ENCODE measurements around the gene OCA2. TPM values are rescaled to one million over a fixed set of nuclear protein-coding genes. Genes with fewer than 3 reads are reported as not detected.

Gene OCA2
- total RNA-seq, 1 donor from 2014 or later, result not detected

DNA sequence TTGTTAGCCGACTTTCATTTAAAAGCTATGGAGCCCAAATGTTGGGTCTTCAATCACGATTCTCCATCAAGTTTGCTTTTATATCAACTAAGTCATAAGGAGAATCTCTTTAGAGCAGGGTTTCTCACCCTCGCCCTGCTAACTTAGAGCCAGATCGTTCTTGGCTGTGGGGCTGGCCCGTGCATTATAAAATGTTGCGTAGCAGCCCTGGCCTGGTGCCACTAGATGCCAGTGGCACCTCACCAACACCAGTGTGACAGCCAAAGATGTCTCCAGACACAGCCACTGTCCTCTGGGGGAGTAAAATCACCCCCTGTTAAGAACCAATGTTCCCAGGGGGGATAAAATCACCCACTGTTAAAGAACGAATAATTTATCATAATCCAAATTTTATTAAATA lies 226.1 kb downstream of the OCA2 start:
- intact Hi-C loops (cut with micrococcal nuclease), result no loop called here

DNA sequence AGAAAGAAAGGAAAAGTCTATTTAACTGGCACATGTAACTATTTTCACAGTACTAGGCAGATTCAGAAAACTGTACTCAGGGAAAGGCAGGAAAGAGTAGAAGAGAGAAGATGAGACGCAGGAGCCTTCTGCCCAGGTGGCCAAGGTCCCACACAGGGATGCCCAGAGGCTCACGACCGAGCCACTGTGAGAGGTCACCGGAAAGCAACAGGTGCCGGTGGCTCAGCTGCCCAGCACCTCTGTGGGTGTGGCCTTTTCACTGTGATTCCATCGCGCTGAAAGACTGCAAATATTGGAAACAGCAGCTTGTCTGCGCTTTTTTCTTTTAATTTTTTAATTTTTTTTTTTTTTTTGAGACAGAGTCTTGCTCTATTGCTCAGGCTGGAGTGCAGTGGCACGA lies 226.8 kb downstream of the OCA2 start:
- intact Hi-C loops (cut with micrococcal nuclease), result no loop called here

DNA sequence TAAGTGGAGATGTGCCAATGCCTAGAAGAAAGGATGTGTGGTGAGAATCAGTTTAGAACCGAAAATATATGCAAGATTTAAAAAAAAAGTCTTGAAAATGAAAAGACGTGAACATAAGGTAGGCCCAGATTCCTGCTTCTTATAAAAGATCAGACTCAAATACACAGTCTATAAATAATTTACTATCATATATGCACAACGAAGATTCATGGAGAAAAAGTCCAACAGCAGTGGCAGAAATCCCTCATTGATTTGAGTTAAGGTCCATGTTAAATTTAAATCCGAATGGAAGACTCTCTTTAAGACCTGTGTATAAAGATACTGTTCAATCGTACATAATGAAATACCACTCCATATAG lies 227.2 kb downstream of the OCA2 start:
- intact Hi-C loops (cut with micrococcal nuclease), result no loop called here

DNA sequence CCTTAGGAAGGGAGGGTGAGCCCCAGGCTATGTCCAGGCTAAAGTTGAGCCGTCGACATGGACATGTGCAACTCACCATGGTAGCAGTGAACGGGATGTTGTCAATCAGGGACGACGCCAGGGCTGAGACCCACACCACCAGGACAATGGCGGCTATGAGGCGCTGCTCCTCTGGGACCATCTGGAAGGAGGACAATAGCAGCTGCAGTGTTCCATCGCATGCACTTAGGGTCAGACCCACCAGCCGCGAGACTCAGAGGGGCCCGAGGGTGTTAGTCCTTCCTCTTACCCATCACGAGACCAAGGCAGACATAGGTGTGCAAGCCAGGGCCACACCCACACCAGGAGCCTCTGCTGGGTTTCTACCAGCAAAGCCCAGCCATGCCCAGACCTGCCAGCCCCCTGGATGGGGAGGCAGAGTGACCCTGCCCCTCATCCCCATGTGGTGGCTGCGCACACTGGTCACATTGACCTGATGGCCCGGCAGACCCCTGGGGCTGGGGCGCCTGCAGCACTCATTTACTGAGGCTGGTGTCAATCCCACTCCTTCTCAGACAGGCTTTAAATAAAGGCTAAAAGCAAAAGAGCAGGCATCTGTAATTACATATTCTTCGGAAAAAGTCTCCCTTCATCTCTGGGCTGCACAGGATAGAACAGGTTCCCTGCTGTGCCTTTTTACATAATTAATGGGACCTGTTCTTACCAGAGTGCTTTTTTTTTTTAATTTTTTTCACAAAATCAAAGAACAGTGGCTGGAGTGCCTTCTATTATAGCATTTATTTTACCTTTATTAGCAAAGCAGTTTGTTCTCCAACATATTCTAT lies 227.8 kb downstream of the OCA2 start:
- intact Hi-C loops (cut with micrococcal nuclease), result no loop called here

DNA sequence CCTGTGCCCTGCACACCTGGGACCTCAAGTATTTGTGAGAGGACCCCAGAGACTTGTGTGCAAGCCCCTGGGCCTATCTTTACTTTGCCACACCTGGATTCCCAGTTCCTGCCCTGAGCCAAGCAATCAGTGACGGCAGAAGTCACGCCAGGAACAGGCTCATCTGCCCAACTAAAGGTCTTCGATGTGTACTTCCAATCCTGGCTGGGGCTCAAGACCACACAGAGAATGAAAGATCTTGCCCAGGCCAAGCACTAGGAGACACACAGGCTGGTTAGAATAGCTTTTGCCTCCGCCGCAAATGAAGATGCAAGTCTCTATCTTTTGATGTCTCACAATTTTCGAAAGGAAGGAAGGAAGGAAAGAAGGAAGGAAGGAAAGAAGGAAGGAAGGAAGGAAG lies 228.8 kb downstream of the OCA2 start:
- intact Hi-C loops (cut with micrococcal nuclease), result no loop called here

DNA sequence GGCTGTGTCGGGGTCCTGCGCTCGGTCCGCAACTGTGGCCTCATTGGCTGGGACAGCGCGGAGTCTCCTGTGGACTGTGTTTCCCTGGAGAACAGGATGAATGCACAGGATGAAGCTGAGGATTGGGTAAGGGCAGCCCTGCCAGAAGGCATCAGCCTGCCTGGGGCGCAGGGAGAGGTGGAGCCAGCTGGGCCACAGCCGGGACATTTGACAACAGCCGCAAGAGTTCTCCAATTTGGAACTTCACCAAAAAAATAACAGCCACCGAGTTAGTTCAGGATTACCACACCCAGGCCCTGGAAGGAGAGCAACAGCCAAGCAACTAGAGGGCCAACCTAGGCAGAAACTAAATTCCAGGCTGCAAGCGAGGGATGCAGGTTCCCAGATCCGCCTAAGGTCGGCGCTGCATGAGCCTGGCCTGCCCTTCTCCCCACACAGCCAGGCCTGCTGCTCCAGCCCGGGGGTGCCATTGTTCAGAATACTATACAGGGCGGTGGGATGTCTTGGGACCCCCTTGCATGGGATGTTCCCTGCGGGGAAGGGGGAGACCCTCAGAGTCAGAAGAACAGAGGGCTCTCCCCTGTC lies 229.3 kb downstream of the OCA2 start:
- intact Hi-C loops (cut with micrococcal nuclease), result no loop called here

DNA sequence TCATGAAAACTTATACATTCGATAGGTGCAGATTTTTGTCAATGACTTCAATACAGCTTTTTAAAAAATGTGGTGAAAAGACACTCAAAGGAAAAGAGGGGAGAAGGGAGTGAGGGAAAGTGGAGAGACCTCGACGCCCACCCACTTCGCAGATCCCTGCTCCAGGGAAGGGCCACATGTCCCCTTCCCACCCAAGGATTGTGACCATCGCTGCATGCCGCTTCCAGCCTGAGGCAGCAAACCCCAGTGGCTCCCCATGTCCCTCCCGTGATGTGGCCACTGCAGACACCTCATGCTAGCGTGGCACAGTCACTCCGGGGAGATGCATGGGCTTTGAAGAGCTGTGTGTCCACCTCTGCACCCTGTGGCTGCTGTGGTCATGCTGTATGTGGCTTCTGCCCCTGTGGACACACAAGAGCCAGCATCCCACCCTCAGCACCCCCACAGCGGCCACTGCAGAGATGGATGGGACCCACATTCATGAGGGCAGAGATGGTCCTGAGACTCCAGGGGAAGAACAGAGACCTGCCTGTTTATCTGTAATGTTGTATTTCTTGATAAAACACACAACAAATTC lies 230.2 kb downstream of the OCA2 start:
- intact Hi-C loops (cut with micrococcal nuclease), result no loop called here

DNA sequence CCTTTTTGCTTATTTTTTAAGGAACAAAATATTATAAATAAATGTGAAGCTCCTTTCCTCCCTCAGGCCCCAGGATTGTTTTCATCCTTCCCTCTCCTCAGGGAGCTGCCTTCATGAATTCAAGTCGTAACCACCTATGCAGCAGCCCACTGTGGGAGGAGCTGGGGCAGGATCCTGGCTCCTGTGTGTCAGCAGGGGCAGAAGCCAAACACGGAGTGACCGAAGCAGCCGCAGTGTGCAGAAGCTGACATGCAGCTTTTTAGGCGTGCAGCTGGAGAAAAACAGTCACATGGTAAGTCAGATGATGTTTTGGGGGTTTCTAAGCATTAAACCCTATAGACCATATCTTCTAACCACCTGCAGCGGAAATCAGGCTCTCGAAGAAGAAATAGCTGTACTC lies 231.3 kb downstream of the OCA2 start:
- intact Hi-C loops (cut with micrococcal nuclease), result no loop called here

DNA sequence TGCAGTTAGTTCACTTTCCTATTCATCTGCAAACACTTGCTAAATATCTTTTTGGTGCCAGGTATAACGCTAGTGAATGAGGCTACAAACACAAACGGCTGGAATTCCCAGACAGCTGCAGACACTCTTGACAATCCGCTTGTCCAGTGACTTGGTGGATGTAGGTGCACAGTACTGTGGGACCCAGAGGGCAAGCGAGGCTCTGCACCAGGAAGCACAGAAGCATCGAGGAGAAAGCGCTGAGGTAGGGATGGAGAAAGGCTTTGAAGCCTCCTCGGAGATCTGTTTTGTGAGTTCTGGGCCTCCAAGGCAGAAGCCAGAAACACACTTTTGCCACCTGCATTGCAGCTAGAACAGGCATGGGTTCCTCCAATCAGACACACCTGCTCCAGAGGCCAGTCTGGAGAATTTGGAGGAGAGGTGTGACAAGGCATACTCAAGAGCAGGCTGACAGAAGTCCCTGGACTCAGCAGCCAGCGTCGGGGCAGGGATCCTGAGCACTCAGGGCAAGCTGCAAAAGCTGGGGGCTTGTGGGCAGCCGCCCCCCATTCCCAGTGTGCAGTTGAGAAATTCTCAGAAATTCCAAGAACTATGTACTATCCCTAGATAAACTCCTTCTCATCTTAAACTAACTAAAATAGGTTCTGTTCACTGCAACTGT lies 232.5 kb downstream of the OCA2 start:
- intact Hi-C loops (cut with micrococcal nuclease), result no loop called here

DNA sequence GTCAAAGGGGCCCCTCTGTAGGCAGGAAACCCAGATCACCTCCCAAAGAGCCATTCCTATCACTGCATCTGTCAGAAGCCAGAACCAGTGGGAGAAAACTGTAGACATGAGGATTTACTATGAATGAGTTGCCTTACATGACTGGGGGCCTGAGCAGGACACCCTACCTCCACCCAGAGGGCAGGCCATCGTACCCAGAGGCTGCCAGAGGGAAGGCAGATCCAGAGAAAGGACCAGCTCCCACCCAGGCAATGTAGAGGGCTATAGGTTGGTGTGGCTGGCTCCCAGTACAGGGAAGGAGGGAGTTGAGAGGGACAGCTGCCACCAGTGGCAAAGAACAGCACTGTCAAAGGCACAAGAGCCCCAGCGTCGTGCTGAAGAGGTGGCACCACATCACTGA lies 233.2 kb downstream of the OCA2 start:
- intact Hi-C loops (cut with micrococcal nuclease), result no loop called here

DNA sequence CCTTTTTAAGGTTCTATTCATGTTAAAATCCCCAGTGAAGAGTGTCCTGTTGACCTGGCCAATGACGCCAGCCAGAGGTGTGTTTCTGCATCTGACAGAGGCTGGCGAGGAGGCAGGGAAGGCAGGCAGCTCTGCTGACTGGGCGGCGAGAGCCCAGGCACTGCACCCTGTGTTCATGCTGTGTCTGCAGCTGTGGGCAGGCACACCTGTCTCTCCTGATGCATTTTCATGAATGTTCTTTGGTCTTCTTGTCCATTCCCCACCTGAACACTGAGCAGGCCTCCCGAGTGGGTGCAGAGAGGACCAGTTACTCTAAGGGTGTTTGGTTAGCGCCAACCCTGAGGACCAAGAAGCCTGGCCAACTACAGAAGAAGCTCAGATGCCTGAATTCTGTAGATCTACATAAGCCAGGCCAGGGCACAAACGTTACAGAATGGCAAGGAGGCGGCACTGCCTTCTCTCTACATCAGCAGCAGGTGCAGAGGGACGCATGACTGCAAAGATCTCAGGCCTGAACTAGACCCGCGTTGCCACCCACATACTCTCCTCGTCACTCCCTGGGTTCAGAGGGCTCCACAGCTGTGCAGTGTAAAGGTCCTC lies 233.7 kb downstream of the OCA2 start:
- intact Hi-C loops (cut with micrococcal nuclease), result no loop called here

DNA sequence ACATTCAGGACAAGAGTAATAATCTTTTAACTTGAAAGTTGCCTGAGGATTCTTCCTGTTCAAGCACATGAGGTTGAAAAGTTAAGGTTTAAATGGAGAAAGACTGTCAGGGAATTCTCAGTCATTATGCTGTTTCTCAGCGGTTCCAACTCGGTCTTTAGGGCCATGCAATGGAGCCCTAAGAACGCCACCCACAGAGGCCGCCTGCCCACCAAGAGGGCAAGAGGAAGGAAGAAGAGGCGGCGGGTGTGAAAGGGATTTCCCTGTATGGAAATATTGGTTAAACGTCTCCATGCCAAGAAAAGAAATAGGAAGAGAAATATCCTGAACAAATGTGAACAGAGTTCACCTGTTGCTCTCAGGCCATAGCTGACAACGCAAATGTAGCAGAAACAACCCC lies 234.4 kb downstream of the OCA2 start:
- intact Hi-C loops (cut with micrococcal nuclease), result no loop called here

DNA sequence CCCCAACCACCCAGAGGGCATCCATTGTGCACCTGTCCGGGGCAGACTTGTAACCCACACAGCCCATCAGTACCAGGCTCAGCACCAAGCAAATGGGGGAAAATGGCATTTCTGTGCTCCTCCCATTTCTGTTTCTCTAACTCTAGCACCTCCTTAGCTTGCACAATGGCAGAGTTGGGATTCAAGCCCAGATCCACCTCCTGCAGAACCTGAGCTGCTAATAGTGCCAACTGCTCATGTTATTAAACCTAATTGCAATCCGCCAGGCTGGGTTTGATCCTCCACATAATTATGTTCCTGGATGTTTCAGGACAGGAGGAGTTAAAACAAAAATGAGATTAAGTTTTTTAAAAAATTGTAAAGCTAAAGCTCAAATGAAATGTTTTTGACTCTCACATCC lies 235.0 kb downstream of the OCA2 start:
- intact Hi-C loops (cut with micrococcal nuclease), result no loop called here

DNA sequence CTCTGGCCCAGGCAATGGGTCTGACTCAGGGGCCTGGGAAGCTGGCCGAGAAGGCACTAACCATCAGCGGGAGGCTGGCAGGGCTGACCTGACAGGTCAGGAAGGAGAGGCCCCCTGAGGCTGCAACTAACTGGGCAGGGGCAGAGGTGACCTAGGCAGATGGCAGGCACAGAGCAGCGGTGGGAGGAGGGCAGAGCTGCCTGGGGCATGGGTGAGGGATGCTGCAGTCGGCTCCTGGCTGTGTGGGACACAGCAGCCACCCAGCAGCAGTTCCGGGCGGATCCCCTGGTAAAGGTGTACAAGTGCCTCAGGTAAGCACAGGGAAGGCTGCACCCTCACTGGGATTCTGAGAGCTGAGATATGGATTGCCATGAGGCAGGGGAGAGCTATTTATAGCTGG lies 236.1 kb downstream of the OCA2 start:
- intact Hi-C loops (cut with micrococcal nuclease), result no loop called here

DNA sequence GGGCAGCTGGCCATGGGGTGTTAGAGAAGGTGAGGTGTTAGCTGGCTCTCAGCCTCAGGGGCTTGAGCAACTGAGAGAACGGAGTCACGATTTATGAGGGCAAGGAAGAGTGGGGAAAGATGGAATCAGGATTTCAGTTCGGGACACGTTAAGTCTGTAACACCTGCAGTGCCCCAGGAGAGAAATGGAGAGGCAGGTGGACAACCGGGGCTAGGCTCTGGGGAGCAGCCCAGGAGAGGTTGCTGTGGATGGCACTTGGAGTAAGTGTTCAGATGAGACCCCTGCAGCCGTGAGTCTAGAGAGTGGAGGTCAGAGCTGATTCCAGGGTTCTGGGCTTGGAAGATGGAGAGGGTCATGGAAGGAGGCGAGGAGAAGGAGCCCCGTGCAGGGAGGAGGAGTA lies 237.9 kb downstream of the OCA2 start:
- intact Hi-C loops (cut with micrococcal nuclease), result no loop called here

DNA sequence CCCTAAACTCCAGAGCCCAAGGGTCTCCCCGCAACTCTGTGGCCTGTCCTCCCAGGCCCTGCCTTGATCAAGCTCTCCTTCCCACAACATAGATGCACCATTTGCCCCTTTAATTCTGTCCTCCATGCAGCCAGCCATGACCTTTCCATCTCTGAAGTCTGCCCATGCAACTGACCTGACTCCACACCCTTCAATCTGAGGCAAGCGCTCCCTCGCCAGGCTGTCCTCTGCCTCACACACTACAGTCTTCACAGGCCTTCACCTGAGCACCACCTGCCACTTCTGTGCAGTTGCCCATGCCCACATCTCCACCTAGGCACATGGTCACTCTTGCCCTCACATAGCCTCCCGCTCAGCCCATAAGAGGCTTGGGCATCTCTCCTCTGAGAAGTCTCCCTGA lies 244.0 kb downstream of the OCA2 start:
- intact Hi-C loops (cut with micrococcal nuclease), result no loop called here

DNA sequence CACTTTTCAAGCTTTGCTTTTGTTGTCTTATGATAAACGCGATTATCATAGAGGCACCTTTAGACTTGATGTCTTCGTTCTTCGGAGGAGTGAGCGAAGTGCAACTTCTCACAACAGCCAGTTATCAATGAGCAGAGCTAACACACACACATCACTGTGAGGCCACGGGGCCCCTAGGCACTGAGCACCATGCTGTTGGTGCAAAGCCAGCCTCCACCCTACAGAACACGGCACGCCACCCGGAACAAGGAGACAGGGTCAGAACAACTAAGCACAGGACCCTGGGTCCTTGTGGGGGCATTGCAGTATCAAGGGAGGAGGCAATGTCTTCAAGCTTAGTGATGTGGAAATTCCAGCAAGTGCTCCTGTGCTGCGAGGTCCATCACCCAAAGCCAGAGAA lies 244.5 kb downstream of the OCA2 start:
- intact Hi-C loops (cut with micrococcal nuclease), result no loop called here

DNA sequence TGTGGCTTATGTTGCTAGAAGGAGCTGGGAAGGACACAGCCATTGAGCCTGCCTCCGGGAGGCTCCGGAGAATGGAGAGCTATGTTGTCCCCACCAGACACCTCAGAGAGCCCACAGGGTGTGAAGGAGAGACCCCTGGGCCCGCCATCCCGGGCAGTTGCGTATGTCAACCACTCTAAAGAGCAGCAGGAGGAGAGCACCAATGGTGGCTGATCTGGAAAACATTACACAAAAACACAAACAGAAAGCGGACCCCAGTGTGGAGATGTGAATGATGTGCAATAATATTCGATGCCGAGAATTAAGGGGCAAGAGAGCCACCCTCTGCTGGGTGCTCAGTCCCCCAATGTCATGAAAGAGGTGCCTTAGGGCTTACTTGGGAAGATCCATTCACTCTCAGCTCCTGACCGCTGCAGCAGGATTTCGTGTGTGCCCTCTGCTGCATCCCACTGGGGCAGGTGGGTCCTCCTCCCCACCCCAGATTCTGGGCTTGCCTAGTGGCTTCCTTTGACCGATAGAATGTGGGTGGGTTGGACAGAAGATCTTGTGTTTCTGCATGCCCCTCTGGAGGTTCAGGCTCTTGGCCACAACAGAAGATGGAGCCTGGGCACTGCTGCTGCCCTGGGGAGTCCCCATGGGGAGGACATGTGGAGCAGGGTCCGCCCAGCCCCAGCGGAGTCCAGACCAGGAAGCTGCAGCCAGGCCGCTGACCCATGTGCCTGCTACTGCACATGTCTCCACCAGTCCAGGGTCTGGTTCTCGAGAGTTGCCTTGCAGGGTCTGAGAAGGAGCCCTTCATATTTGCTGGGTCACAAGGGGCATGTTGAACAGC lies 245.3 kb downstream of the OCA2 start:
- intact Hi-C loops (cut with micrococcal nuclease), result no loop called here

DNA sequence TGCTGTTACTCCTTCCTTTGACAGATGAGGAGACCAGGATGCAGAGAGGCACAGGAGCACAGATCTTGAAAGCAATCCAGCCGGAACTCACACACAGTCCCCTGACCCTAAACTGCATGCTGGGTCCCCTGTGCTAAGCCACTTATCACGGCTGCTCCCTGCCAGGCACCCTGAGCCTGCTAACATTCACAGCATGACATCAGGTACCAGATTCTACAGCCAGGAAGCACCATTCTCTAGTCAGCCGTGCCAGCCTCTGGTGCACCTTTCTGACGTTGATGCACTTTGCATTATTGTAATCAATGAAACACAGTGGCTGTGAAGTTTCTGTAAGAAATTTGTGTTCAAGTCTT lies 247.3 kb downstream of the OCA2 start:
- intact Hi-C loops (cut with micrococcal nuclease), result no loop called here

DNA sequence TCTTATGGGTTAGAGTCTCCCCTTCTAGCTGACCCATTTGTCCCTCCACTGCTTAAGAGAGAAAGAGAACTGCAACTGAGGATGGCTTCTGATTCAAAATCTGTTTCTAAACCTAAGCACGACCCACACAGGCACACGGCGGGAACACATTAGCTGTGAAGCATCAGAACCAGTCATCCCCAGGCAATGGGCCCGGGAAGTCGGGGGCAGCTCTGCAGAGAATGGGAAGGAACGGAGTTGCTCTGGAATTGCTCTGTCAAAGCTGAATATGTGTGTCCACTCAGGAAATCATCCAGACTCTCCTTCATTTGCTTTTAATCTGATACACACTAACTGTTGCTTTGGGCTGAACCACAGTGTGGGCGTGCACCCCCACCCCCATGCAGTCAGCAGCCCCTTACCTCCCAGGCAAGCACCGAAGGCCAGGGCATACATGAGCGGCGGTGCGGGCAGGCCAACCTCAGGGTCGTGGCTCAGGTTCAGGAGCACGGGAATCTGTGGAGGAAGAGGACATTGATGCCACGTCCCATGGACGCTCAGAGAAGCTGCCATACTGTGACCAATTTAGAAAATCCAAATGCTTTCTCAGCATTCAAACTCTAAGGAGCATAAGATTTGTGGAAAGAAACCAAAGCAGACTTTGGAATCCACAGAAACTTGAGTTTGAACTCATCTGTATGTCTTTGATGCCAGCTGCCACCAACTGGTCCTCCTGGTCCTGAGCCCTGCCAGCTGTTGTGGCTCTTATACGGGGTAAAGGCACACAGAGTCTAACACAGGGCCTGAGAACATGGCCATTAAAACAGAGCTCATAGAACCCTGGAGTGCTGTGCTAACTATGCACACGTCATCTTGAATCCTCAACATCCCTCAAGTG lies 247.9 kb downstream of the OCA2 start:
- intact Hi-C loops (cut with micrococcal nuclease), result no loop called here

Data from T-helper 2 cell treated with Interferon-gamma antibody and Interleukin-4, amounts not matched to agents 100 ng/mL and 5 ng/mL, for 36 hours (primary cell).